Neural progenitor cell (in vitro differentiated cells): ENCODE data around the gene SND1. TPM values are rescaled to one million over a fixed set of nuclear protein-coding genes. Genes with fewer than 3 reads are reported as not detected.
A peak's percentile ranks its signal among the peaks of the same experiment; 100 is the strongest.

Source experiments
- DNase-seq: peaks from one replicate; pipeline ENCODE4 v3.0.0-alpha.2; 2016; ENCODE audit warnings: low spot score
- H2AFZ ChIP-seq: fragments of 200-600 bp; sonication (generic); replicated peaks from 2 replicates; pipeline ENCODE4 v1.6.1; 2016; ENCODE audit warnings: antibody characterized with exemption
- H3F3A ChIP-seq: fragments of 200-600 bp; sonication (generic); 2 replicates; pipeline ENCODE4 v1.6.1; 2016; ENCODE audit warnings: antibody characterized with exemption, low read depth
- H3K27ac ChIP-seq: fragments of 200-600 bp; sonication (generic); 2 replicates; pipeline ENCODE4 v1.5.1; 2016; ENCODE audit warnings: mild to moderate bottlenecking
- H3K27me3 ChIP-seq: fragments of 200-600 bp; sonication (generic); 2 replicates; pipeline ENCODE4 v1.6.1; 2016; ENCODE audit warnings: mild to moderate bottlenecking, moderate library complexity
- H3K36me3 ChIP-seq: fragments of 200-600 bp; sonication (generic); 2 replicates; pipeline ENCODE4 v1.5.1; 2016
- H3K4me1 ChIP-seq: fragments of 200-600 bp; sonication (generic); 2 replicates; pipeline ENCODE4 v1.6.1; 2016; ENCODE audit warnings: mixed run types
- H3K4me2 ChIP-seq: fragments of 200-600 bp; sonication (generic); 2 replicates; pipeline ENCODE4 v1.6.1; 2016
- H3K4me3 ChIP-seq: fragments of 200-600 bp; sonication (generic); 2 replicates; pipeline ENCODE4 v1.5.1; 2016
- H3K79me2 ChIP-seq: fragments of 200-600 bp; sonication (generic); 2 replicates; pipeline ENCODE4 v1.6.1; 2016; ENCODE audit warnings: low read depth
- H3K9ac ChIP-seq: fragments of 200-600 bp; sonication (generic); 2 replicates; pipeline ENCODE4 v1.6.1; 2016
- H3K9me3 ChIP-seq: fragments of 200-600 bp; sonication (generic); 2 replicates; pipeline ENCODE4 v1.5.1; 2016; ENCODE audit warnings: low read depth
- H4K20me1 ChIP-seq: fragments of 200-600 bp; sonication (generic); 2 replicates; pipeline ENCODE4 v1.6.1; 2016; ENCODE audit warnings: low read depth
- H3K27ac Mint-ChIP-seq: 3 replicates; pipeline ENCODE4 v1.8.0; 2021; ENCODE audit warnings: mixed read lengths
- H3K27me3 Mint-ChIP-seq: 2 replicates; pipeline ENCODE4 v1.8.0; 2022; ENCODE audit warnings: low read depth, mild to moderate bottlenecking, inconsistent platforms, moderate library complexity, mixed read lengths; ENCODE audit not compliant: insufficient read depth
- H3K36me3 Mint-ChIP-seq: 3 replicates; pipeline ENCODE4 v1.8.0; 2021; ENCODE audit warnings: mixed read lengths
- H3K4me1 Mint-ChIP-seq: 3 replicates; pipeline ENCODE4 v1.8.0; 2021; ENCODE audit warnings: mixed read lengths
- H3K4me3 Mint-ChIP-seq: 3 replicates; pipeline ENCODE4 v1.8.0; 2021; ENCODE audit warnings: mild to moderate bottlenecking, moderate library complexity, mixed read lengths
- H3K9me3 Mint-ChIP-seq: 3 replicates; pipeline ENCODE4 v1.8.0; 2020; ENCODE audit warnings: mixed read lengths
- CTCF ChIP-seq: fragments of 200-600 bp; sonication (generic); IDR thresholded peaks from 2 replicates; pipeline ENCODE4 v1.5.1; 2017; ENCODE audit warnings: antibody characterized with exemption, mild to moderate bottlenecking
- EZH2 ChIP-seq: fragments of 200-600 bp; sonication (generic); IDR thresholded peaks from 2 replicates; pipeline ENCODE4 v1.6.1; 2017; ENCODE audit warnings: antibody characterized with exemption, mild to moderate bottlenecking, moderate library complexity
- EZH2phosphoT487 ChIP-seq: fragments of 200-600 bp; sonication (generic); IDR thresholded peaks from 2 replicates; pipeline ENCODE4 v1.6.1; 2017; ENCODE audit warnings: antibody characterized with exemption
- total RNA-seq: library from RNA; depleted of rRNA; stranded (reverse); fragments of >200 nt; gene quantifications from 2 replicates; pipeline ENCODE4 v1.2.3, GENCODE V29; 2015; ENCODE audit warnings: low replicate concordance

The SND1 gene
- total RNA-seq, 1 donor from 2014 or later, result 154 TPM

- Mint-ChIP-seq H3K27me3 (peaks cover under 1% of the 10 kb centered on the region), H3K27ac (no peak overlapping the region), H3K9me3 (no peaks in the 10 kb centered on the region), H3K36me3 (peaks cover 2% of the 10 kb centered on the region), H3K4me3 (no peak overlapping the region), H3K4me1 (peaks cover 13% of the 10 kb centered on the region)
- Histone ChIP-seq H3K4me1 (peaks cover 9% of the 10 kb centered on the region), H3K4me2 (no peak overlapping the region), H2AFZ (no peak overlapping the region), H3K27ac (no peak overlapping the region), H3K27me3 (peaks cover 17% of the 10 kb centered on the region), H4K20me1 (peaks cover 37% of the 10 kb centered on the region), H3K36me3 (no peaks in the 10 kb centered on the region), H3K79me2 (peaks cover under 1% of the 10 kb centered on the region), H3K9me3 (no peaks in the 10 kb centered on the region), H3F3A (peaks cover 20% of the 10 kb centered on the region), H3K4me3 (no peak overlapping the region), H3K9ac (no peak overlapping the region)
- TF ChIP-seq EZH2 (no peak), CTCF (peak; percentile 71)
- peak; percentile 65 for DNase-seq
Measured at GRCh38 chr7:128035712-128036111, 383.7 kb downstream of the SND1 start.

- Mint-ChIP-seq H3K36me3 (peaks cover 2% of the 10 kb centered on the region), H3K27ac (no peak overlapping the region), H3K4me1 (peaks cover 16% of the 10 kb centered on the region), H3K4me3 (no peak overlapping the region), H3K9me3 (no peaks in the 10 kb centered on the region), H3K27me3 (no peaks in the 10 kb centered on the region)
- peaks cover 43% of the 10 kb centered on the region for H4K20me1 ChIP-seq
- peaks cover 17% of the 10 kb centered on the region for H3F3A ChIP-seq
- H3K9ac ChIP-seq, result no peak overlapping the region
- H3K36me3 ChIP-seq, result no peaks in the 10 kb centered on the region
- TF ChIP-seq EZH2 (no peak), CTCF (no peak), EZH2phosphoT487 (no peak)
- H3K27me3 ChIP-seq, result peaks cover 17% of the 10 kb centered on the region
- no peak for DNase-seq
- no peak overlapping the region for H2AFZ ChIP-seq
- no peaks in the 10 kb centered on the region for H3K79me2 ChIP-seq
- no peak overlapping the region for H3K4me2 ChIP-seq
- no peaks in the 10 kb centered on the region for H3K9me3 ChIP-seq
- no peak overlapping the region for H3K27ac ChIP-seq
- no peak overlapping the region for H3K4me3 ChIP-seq
- peaks cover 11% of the 10 kb centered on the region for H3K4me1 ChIP-seq
Measured at GRCh38 chr7:128036226-128036940, 384.4 kb downstream of the SND1 start.

DNA sequence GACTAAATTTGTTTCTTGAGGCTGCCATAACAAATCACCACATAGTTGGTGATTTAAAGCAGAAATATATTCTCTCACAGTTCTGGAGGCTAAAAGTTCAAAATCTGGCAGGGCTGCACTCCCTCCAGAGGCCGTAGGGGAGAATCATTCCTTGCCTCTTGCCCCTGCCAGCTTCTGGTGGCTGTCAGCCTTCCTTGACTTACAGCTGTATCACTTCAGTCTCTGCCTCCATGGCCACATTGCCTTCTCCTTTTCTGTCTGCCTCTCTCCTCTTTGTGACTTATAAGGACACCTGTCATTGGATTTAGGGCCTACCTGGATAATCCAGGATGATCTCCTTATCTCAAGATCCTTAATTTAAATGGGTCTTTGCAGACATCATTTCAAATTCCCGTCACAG, 385.1 kb downstream of the SND1 start:
- Histone ChIP-seq H3F3A (peaks cover 13% of the 10 kb centered on the region), H4K20me1 (peaks cover 43% of the 10 kb centered on the region), H3K4me3 (no peak overlapping the region), H3K4me1 (peaks cover 18% of the 10 kb centered on the region), H3K4me2 (no peak overlapping the region), H3K27ac (no peak overlapping the region), H3K79me2 (no peaks in the 10 kb centered on the region), H3K9me3 (no peaks in the 10 kb centered on the region), H2AFZ (no peak overlapping the region), H3K36me3 (no peaks in the 10 kb centered on the region), H3K9ac (no peak overlapping the region), H3K27me3 (peaks cover 17% of the 10 kb centered on the region)
- no peak for DNase-seq
- Mint-ChIP-seq H3K27ac (no peak overlapping the region), H3K9me3 (no peaks in the 10 kb centered on the region), H3K36me3 (peaks cover 2% of the 10 kb centered on the region), H3K4me1 (peaks cover 23% of the 10 kb centered on the region), H3K27me3 (no peaks in the 10 kb centered on the region), H3K4me3 (no peak overlapping the region)
- TF ChIP-seq EZH2phosphoT487 (no peak), CTCF (no peak), EZH2 (no peak)
